GM12878 (cell line): ENCODE data around the gene AMZ2. TPM values are rescaled to one million over a fixed set of nuclear protein-coding genes. Genes with fewer than 3 reads are reported as not detected.

Source experiments
- ATAC-seq: fragments of 200-7000 bp; cut with Tn5 transposase; 3 replicates; pipeline ENCODE4 v1.9.1; 2020; ENCODE audit warnings: mild to moderate bottlenecking, moderate library complexity
- BruUV-seq: library from RNA; stranded (reverse); fragments of 400-500 nt; replicated peaks from 2 replicates; lab custom pipeline; 2021; lab: Mats Ljungman, UMichigan
- CTCF ChIA-PET: fragments of 300-600 bp; sonication (Branson Sonifier 250); formaldehyde crosslinking; extraction: SDS; loops from one replicate; lab custom pipeline; 2021; ENCODE audit warnings: inconsistent platforms; lab: Yijun Ruan, JAX
- POLR2A ChIA-PET: fragments of 350-600 bp; formaldehyde crosslinking; extraction: SDS; loops from one replicate; lab custom pipeline; 2021; ENCODE audit warnings: inconsistent platforms; lab: Charles Lee
- RAD21 ChIA-PET: fragments of 300-600 bp; sonication (Branson Sonifier 250); formaldehyde crosslinking; loops from one replicate; lab custom pipeline; 2023; ENCODE audit warnings: antibody characterized with exemption; ENCODE audit not compliant: unreplicated experiment; lab: Charles Lee
- SMC1A ChIA-PET: fragments of 300-600 bp; sonication (Branson Sonifier 250); formaldehyde crosslinking; loops from one replicate; lab custom pipeline; 2023; ENCODE audit not compliant: unreplicated experiment, uncharacterized antibody; lab: Charles Lee
- DNase-seq: peaks from one replicate; pipeline ENCODE4 v3.0.0-alpha.2; 2011; ENCODE audit warnings: low read depth, low spot score
- FAIRE-seq: peaks from 3 replicates; lab custom pipeline; 2011; peaks lifted over from hg19 to GRCh38; lab: Jason Lieb, UNC
- H2AFZ ChIP-seq: 2 replicates; pipeline ENCODE4 v1.6.0; 2011; ENCODE audit warnings: low read depth, low read length, control low read depth; ENCODE audit not compliant: control insufficient read depth
- H3K27ac ChIP-seq: 2 replicates; pipeline ENCODE4 v1.5.1; 2011; ENCODE audit warnings: control low read depth; ENCODE audit not compliant: control insufficient read depth, insufficient read depth
- H3K27me3 ChIP-seq, 2 experiments: replicated peaks in 1 of 2; 2 replicates each; pipeline versions ENCODE4 v1.6.0 to v1.6.1; 2011; ENCODE audit warnings: low read length in 1 of 2; ENCODE audit not compliant: control insufficient read depth in 2 of 2, insufficient read depth in 2 of 2
- H3K36me3 ChIP-seq, 2 experiments: 2 replicates each; pipeline ENCODE4 v1.5.1; 2011; ENCODE audit warnings: low read length in 1 of 2; ENCODE audit not compliant: control insufficient read depth in 2 of 2, insufficient read depth in 2 of 2
- H3K4me1 ChIP-seq: 2 replicates; pipeline ENCODE4 v1.6.1; 2011; ENCODE audit warnings: mild to moderate bottlenecking, low read length, moderate library complexity, mixed read lengths; ENCODE audit not compliant: control insufficient read depth, insufficient read depth
- H3K4me2 ChIP-seq: 2 replicates; pipeline ENCODE4 v1.6.0; 2011; ENCODE audit warnings: control low read depth; ENCODE audit not compliant: control insufficient read depth, insufficient read depth
- H3K4me3 ChIP-seq: fragments of 200-600 bp; sonication (generic); 2 replicates; pipeline ENCODE4 v1.5.1; 2016
- H3K79me2 ChIP-seq: 2 replicates; pipeline ENCODE4 v1.6.0; 2011; ENCODE audit warnings: low read length; ENCODE audit not compliant: control insufficient read depth, insufficient read depth
- H3K9ac ChIP-seq: 2 replicates; pipeline ENCODE4 v1.8.0; 2011; ENCODE audit warnings: low read length, control low read depth, mixed read lengths; ENCODE audit not compliant: control insufficient read depth, insufficient read depth
- H3K9me3 ChIP-seq: replicated peaks from 3 replicates; pipeline ENCODE4 v1.5.1; 2011; ENCODE audit warnings: mild to moderate bottlenecking, low read length; ENCODE audit not compliant: control insufficient read depth, insufficient read depth
- H4K20me1 ChIP-seq: 2 replicates; pipeline ENCODE4 v1.6.0; 2011; ENCODE audit not compliant: control insufficient read depth, insufficient read depth
- ETV6 ChIP-seq, 2 experiments: fragments of 450-650 bp in 1 of 2; IDR thresholded peaks in 1 of 2; conservative IDR thresholded peaks in 1 of 2; 2 replicates each; pipeline ENCODE4 v1.6.1; 2014; ENCODE audit warnings: antibody characterized with exemption in 1 of 2, borderline replicate concordance in 1 of 2, low read depth in 1 of 2, mild to moderate bottlenecking in 1 of 2, moderate library complexity in 1 of 2
- NFIC ChIP-seq: IDR thresholded peaks from 2 replicates; pipeline ENCODE4 v1.6.1; 2012; ENCODE audit warnings: low read depth, mild to moderate bottlenecking, inconsistent platforms, low read length, moderate library complexity
- RELA ChIP-seq: fragments of 450-650 bp; IDR thresholded peaks from 2 replicates; pipeline ENCODE4 v1.8.0; 2014; ENCODE audit warnings: borderline replicate concordance; ENCODE audit not compliant: partially characterized antibody
- REST ChIP-seq: IDR thresholded peaks from 2 replicates; pipeline ENCODE4 v1.6.1; 2012; ENCODE audit warnings: mild to moderate bottlenecking, low read depth, low read length
- SPI1 ChIP-seq: IDR thresholded peaks from 2 replicates; pipeline ENCODE4 v1.6.1; 2011; ENCODE audit warnings: low read depth, mild to moderate bottlenecking, low read length, moderate library complexity, borderline replicate concordance; ENCODE audit not compliant: insufficient read depth
- SREBF2 ChIP-seq: IDR thresholded peaks from 2 replicates; pipeline ENCODE4 v1.6.1; 2012; ENCODE audit warnings: mild to moderate bottlenecking, low read length
- TARDBP ChIP-seq: IDR thresholded peaks from 2 replicates; pipeline ENCODE4 v1.6.1; 2016; ENCODE audit warnings: borderline replicate concordance
- WGBS: methylation state at CpG from one replicate; pipeline ENCODE4 v1.1.6; 2016; ENCODE audit warnings: low lambda C conversion rate; ENCODE audit not compliant: insufficient replicate concordance, insufficient coverage; ENCODE audit errors: missing lambda C conversion rate; 5-methylcytosine and 5-hydroxymethylcytosine counted together
- in situ Hi-C: fragments of 300-500 bp; cut with MboI; formaldehyde crosslinking; loops from 9 replicates; pipeline ENCODE4 v1.14.3; 2018; ENCODE audit warnings: mixed read lengths
- intact Hi-C: fragments of 100-400 bp; cut with micrococcal nuclease; formaldehyde crosslinking; loops from one replicate; pipeline ENCODE4 v1.14.2; 2022; ENCODE audit not compliant: unreplicated experiment
- polyA plus RNA-seq, 11 experiments: library from polyadenylated mRNA; depleted of rRNA in 4 of 11; unstranded in 6 of 11; stranded (reverse) in 5 of 11; fragments of >200 nt; fragmentation: Nextera tagmentation in 4 of 11; fragmentation: Illumina TruSeq in 1 of 11; extraction: Ambion mirVana in 4 of 11; extraction: Trizol in 1 of 11; gene quantifications; 1 replicate in 1 of 11; 2 replicates in 10 of 11; pipeline versions ENCODE4 v1.2.1 to v1.2.3, GENCODE V29; 2011 to 2016; ENCODE audit warnings: inconsistent platforms in 2 of 11, missing spikeins in 2 of 11, low read depth in 1 of 11
- total RNA-seq, 4 experiments: library from RNA; depleted of rRNA in 3 of 4; stranded (reverse); fragments of >200 nt in 3 of 4; fragmentation: Illumina TruSeq in 1 of 4; extraction: Trizol in 1 of 4; gene quantifications; 2 replicates each; pipeline versions ENCODE4 v1.2.1 to v1.2.3, GENCODE V29; 2013 to 2021

Gene AMZ2
- total and polyA plus RNA-seq, 10 of the 15 experiments (the other 5 are each of a cell fraction or from before 2014, with no cell fraction given): 79.1 to 189 (median 126) TPM

DNA sequence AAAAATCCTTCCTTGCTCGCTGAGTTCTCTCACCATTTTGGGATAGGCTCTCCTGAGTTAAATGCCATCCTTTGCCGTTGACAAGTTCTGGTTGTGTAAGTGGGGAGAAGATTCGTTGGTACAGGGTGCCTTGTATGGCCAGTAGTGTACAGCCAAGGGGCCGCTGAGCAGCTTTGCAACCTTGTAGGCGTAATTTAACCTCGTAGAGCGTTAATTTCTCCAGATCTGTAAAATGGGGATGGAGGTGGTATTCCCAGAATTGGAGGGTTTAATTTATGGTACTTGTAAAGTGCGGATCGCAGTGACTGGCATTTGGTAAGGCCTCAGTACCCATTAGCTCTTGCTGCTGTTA, 44.8 kb downstream of the AMZ2 start:
- CTCF ChIA-PET: interaction anchor here (0.9 to 2.2 kb wide), 6 partner anchors 12 to 176 kb away, joined by 3 to 8 read pairs (median 4); no protein-coding TSS in a partner anchor
- ATAC-seq (no peak), DNase-seq (no peak), FAIRE-seq (no peak)
- Histone ChIP-seq H2AFZ (peak overlapping the region; percentile 39), H4K20me1 (no peaks in the 10 kb centered on the region), H3K4me1 (peaks cover 21% of the 10 kb centered on the region), H3K4me3 (peak overlapping the region; percentile 74), H3K79me2 (peaks cover 35% of the 10 kb centered on the region), H3K36me3 (no peaks in the 10 kb centered on the region), H3K4me2 (peak overlapping the region; percentile 96), H3K9me3 (no peaks in the 10 kb centered on the region), H3K27ac (peak overlapping the region; percentile 95), H3K9ac (peak overlapping the region; percentile 98), H3K27me3 (no peaks in the 10 kb centered on the region)
- POLR2A ChIA-PET: interaction anchor here (1.0 to 1.5 kb wide), 2 partner anchors 31 to 168 kb away, joined by 4 to 5 read pairs; no protein-coding TSS in a partner anchor
- RAD21 ChIA-PET: interaction anchor here (1.4 to 6.9 kb wide), 2 partner anchors 106 to 167 kb away, joined by 4 to 54 read pairs; partner anchors contain the start of gene WIPI1
- WGBS: 45% methylated on average over 9 of the region's 9 CpGs
- 0 out of 2 replicates have a peak, but pooled peaks have one; percentile 33 for TF ChIP-seq TARDBP
- TF ChIP-seq SPI1: no peak
- SMC1A ChIA-PET: interaction anchor here (0.8 to 1.3 kb wide), 4 partner anchors 62 to 170 kb away, joined by 3 to 5 read pairs (median 4); no protein-coding TSS in a partner anchor
- in situ Hi-C loops (no loop called here), intact Hi-C loops (loop anchor here (5.0 kb wide), 2 partner anchors 45 to 55 kb away; partner anchors contain the start of gene AMZ2)
- TSS peak; percentile 63 for BruUV-seq

DNA sequence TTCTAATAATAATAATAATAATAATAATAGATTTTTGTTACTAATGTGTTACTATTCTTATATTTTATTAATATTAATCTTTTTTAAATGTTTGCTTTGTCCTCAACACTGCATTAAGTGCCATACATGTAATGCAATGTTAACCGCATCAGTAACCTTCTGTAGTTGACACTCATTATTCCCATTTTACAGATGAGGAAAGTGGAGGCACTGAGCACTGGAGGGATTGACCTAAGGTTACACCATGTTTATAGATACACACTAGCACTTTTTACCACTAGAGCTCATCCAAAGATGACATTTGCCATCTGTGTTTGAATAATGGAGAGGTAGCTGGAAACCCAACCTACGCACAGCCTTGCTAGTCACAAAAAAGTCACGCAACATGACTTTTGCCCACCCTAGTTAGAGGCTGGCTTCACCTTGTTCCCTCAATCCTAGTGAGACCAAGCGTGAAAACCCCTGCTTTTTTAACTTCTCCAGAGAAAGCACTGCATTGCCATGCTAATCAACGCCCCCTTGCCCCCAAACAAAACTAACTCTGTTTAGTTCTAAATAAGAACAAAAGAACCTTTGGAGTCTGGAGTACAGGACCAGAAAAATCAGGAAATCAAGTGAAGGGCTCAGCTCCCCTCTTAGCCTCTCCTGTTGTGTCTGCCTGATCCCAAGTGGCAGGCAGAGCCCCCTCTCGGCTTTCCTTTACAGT, 45.8 kb downstream of the AMZ2 start:
- Histone ChIP-seq H3K4me3 (no peak overlapping the region), H3K4me2 (no peak overlapping the region)
- no TSS peak for BruUV-seq

More for the DNA sequence above, 45.8 kb downstream of the AMZ2 start:
- ChIA-PET RAD21 (no interaction called here), SMC1A (interaction anchor here (0.5 to 1.2 kb wide), 2 partner anchors 152 to 169 kb away, joined by 4 read pairs; no protein-coding TSS in a partner anchor), POLR2A (interaction anchor here (0.7 kb wide), 1 partner anchor 18 kb away, joined by 5 read pairs; no protein-coding TSS in a partner anchor), CTCF (interaction anchor here (1.5 kb wide), 1 partner anchor 11 kb away, joined by 3 read pairs; no protein-coding TSS in a partner anchor)
- FAIRE-seq (no peak), DNase-seq (no peak), ATAC-seq (no peak)
- H3K36me3 ChIP-seq: no peaks in the 10 kb centered on the region
- H4K20me1 ChIP-seq: no peaks in the 10 kb centered on the region
- H3K4me1 ChIP-seq: peaks cover 13% of the 10 kb centered on the region
- H3K79me2 ChIP-seq: peaks cover 28% of the 10 kb centered on the region
- intact Hi-C loops: loop anchor here (5.0 kb wide), 2 partner anchors 46 to 54 kb away; partner anchors contain the start of gene AMZ2
- H3K27me3 ChIP-seq: no peaks in the 10 kb centered on the region
- H2AFZ ChIP-seq: no peak overlapping the region
- no peaks in the 10 kb centered on the region for H3K9me3 ChIP-seq
- H3K27ac ChIP-seq: no peak overlapping the region
- TF ChIP-seq ETV6 (conservative IDR thresholded peaks at IDR 0.05 in 1 of 2, IDR thresholded peaks at IDR 0.05 in 1 of 2; ENCODE audit: borderline replicate concordance in 1 of 2, low read depth in 1 of 2): no peak
- no peak for TF ChIP-seq RELA
- TF ChIP-seq REST: no peak
- TF ChIP-seq NFIC: no peak
- TF ChIP-seq SREBF2: no peak
- no peak overlapping the region for H3K9ac ChIP-seq
- in situ Hi-C loops: no loop called here
- 100% methylated on average over 6 of the region's 6 CpGs for WGBS
